Ascending aorta (tissue), 2 donors: ENCODE data around the gene SLC37A2. TPM values are rescaled to one million over a fixed set of nuclear protein-coding genes. Genes with fewer than 3 reads are reported as not detected.

Source experiments
- DNase-seq, 2 donors: peaks; one replicate each; pipeline ENCODE4 v3.0.0-alpha.2; 2019; ENCODE audit warnings: low spot score in 2 of 2
- H3K27ac ChIP-seq, 2 donors: fragments of 200-600 bp; sonication (generic); one replicate each; pipeline ENCODE4 v1.5.1; 2016 to 2017; ENCODE audit warnings: mild to moderate bottlenecking in 1 of 2
- H3K27me3 ChIP-seq: fragments of 200-600 bp; sonication (generic); one replicate; pipeline ENCODE4 v1.5.1; 2017
- H3K36me3 ChIP-seq, 2 donors: fragments of 200-600 bp; sonication (generic); one replicate each; pipeline ENCODE4 v1.5.1; 2016
- H3K4me1 ChIP-seq, 2 donors: fragments of 200-600 bp; sonication (generic); one replicate each; pipeline ENCODE4 v1.5.1; 2016 to 2017; ENCODE audit warnings: mild to moderate bottlenecking in 1 of 2
- H3K4me3 ChIP-seq, 2 donors: fragments of 200-600 bp; sonication (generic); one replicate each; pipeline ENCODE4 v1.5.1; 2016 to 2017; ENCODE audit warnings: mild to moderate bottlenecking in 1 of 2
- H3K9me3 ChIP-seq, 2 donors: fragments of 200-600 bp; sonication (generic); one replicate each; pipeline ENCODE4 v1.5.1; 2016
- intact Hi-C: fragments of 100-400 bp; cut with DNase I; formaldehyde crosslinking; loops from one replicate; pipeline ENCODE4 v1.15.1; 2023
- total RNA-seq: library from RNA; depleted of rRNA; stranded (reverse); fragments of >200 nt; gene quantifications from one replicate; pipeline ENCODE4 v1.1.0, GENCODE V29; 2016
- TF ChIP-seq, protein P1 (sequence below), 3 experiments: fragments of 200-600 bp in 2 of 3; fragments of 450-650 bp in 1 of 3; sonication (generic) in 2 of 3; IDR thresholded peaks; one replicate each; pipeline ENCODE4 v1.5.1; 2016 to 2019; ENCODE audit warnings: antibody characterized with exemption in 3 of 3, mild to moderate bottlenecking in 1 of 3, moderate library complexity in 1 of 3

SLC37A2 gene
- total RNA-seq, 1 donor from 2014 or later, result 1.5 TPM

DNA sequence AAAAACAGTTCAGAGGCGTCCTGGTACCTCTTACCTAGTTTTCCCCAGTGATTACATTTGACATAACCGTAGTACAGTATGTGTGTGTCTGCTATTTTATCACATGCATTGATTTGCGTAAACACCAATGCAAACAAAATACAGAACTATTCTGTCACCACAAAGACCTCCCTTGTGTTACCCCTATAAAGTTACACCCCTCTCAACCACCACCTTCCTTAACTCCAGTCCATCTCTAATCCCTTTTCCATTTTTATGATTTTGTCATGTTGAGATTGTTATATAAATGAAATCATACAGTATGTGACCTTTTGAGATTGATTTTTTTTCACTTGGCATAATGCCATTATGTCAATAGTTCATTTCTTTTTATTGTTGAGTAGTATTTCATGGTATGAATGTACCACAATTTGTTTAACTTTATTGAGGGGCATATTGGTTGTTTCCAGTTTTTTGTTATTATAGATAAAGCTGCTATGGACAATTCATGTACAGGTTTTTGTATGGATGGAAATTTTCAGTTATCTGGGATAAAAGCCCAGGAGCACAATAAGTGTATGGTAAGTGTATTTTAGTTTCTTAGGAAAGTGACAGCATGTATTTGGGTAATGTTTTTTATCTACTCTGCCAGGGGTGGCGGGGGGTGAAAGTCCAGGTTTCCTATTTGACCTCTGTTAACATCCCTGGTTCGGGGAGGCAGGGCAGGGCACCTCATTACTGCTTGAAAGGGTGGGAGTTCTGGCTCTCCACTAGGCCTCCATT is 6.0 kb upstream of the SLC37A2 start:
- no peaks in the 10 kb centered on the region for H3K4me1 ChIP-seq
- H3K27me3 ChIP-seq, result no peaks in the 10 kb centered on the region
- H3K9me3 ChIP-seq, result no peaks in the 10 kb centered on the region
- TF ChIP-seq, protein P1, sequence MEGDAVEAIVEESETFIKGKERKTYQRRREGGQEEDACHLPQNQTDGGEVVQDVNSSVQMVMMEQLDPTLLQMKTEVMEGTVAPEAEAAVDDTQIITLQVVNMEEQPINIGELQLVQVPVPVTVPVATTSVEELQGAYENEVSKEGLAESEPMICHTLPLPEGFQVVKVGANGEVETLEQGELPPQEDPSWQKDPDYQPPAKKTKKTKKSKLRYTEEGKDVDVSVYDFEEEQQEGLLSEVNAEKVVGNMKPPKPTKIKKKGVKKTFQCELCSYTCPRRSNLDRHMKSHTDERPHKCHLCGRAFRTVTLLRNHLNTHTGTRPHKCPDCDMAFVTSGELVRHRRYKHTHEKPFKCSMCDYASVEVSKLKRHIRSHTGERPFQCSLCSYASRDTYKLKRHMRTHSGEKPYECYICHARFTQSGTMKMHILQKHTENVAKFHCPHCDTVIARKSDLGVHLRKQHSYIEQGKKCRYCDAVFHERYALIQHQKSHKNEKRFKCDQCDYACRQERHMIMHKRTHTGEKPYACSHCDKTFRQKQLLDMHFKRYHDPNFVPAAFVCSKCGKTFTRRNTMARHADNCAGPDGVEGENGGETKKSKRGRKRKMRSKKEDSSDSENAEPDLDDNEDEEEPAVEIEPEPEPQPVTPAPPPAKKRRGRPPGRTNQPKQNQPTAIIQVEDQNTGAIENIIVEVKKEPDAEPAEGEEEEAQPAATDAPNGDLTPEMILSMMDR (IDR thresholded peaks at IDR 0.05), result no peak
- no peak overlapping the region for H3K27ac ChIP-seq
- no peaks in the 10 kb centered on the region for H3K36me3 ChIP-seq
- no peak overlapping the region for H3K4me3 ChIP-seq
- no peak for DNase-seq
- intact Hi-C loops, result no loop called here

DNA sequence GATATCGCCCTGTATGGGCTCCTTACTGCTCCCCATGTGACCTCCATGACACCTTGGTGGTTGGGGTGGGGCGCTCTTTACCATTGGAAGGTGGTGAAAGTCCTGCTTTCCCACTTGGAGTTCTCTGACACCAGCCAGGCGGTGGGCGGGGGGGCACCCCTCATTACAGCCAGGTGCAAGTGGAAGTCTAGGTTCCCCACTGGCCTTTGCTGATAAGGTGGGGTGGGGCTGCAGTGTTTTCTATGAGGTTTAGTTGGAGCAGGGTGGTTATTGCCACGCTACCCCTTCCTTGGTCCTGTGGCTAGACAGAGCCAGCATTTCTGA is 5.5 kb upstream of the SLC37A2 start:
- intact Hi-C loops, result no loop called here
- Histone ChIP-seq H3K4me3 (no peak overlapping the region), H3K27me3 (no peaks in the 10 kb centered on the region), H3K9me3 (no peaks in the 10 kb centered on the region), H3K36me3 (no peaks in the 10 kb centered on the region), H3K4me1 (peaks cover 0 to 4% of the 10 kb centered on the region in 2 donors), H3K27ac (no peak overlapping the region)
- DNase-seq, result no peak
- TF ChIP-seq, protein P1 (IDR thresholded peaks at IDR 0.05), result no peak

DNA sequence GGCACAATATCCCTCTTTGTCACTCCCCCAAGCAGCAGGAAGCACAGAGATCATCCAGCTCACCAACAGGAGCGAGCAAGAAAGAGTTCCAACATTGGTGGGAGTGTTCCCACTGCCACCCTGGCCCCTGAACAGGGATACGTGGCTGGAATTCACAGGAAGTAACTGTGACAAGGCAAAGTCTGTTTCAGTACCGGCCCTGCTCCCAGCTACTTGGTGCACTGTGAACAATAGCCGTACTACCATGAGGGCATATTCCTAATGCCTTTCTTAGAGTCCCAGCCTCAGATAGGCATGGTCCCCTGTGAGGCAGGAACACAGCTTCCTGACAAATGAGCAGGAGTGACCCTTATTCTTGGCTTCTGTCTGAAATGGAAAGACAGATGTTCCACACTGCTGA is 1.8 kb upstream of the SLC37A2 start:
- intact Hi-C loops, result no loop called here
- Histone ChIP-seq H3K4me3 (no peak overlapping the region), H3K4me1 (peaks cover 7 to 11% of the 10 kb centered on the region in 2 donors), H3K36me3 (no peaks in the 10 kb centered on the region), H3K27ac (no peak overlapping the region), H3K27me3 (no peaks in the 10 kb centered on the region), H3K9me3 (no peaks in the 10 kb centered on the region)
- no peak for DNase-seq
- TF ChIP-seq, protein P1 (IDR thresholded peaks at IDR 0.05), result no peak

DNA sequence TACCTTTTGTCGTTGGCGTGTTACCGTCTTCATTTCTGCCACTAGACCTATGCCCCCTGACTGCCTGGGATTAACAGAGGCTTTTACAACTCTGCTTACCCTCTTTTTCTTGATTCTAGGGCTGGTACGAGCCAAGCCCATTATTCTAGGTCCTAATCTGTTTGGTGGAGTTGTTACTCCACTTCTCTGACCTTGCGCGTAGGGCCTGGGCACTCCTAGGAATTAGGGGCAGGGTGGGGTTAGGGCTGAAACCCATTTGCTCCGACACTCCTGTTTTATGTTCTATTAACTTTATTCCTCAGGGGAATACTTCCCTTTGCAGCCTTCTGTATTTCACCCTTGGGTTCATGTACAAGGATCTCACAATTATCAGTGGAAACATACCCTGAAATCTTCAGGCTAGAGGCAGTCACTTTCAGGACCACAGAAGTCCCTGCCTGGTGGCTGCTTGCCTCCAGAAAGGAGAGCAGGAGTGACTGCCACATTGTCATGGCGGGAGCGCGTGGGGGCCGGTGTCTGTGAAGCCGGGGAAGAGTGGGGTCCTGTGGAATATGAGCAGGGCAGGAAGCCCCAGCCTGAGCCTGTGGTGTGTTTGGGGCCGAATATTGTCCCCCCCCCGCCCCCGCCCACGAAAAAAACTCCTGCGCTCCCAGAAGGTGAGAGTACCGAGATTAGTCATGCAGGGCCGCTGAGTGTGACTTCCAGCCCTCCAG is 731 bp upstream of the SLC37A2 start:
- no peak for DNase-seq
- H3K9me3 ChIP-seq, result no peaks in the 10 kb centered on the region
- intact Hi-C loops, result no loop called here
- H3K27me3 ChIP-seq, result no peaks in the 10 kb centered on the region
- peaks cover 7 to 11% of the 10 kb centered on the region in 2 donors for H3K4me1 ChIP-seq
- H3K27ac ChIP-seq, result peak overlapping the region; percentile 63 to 66
- TF ChIP-seq, protein P1 (IDR thresholded peaks at IDR 0.05), result no peak
- H3K36me3 ChIP-seq, result no peaks in the 10 kb centered on the region
- peak overlapping the region; percentile 72 to 73 for H3K4me3 ChIP-seq

DNA sequence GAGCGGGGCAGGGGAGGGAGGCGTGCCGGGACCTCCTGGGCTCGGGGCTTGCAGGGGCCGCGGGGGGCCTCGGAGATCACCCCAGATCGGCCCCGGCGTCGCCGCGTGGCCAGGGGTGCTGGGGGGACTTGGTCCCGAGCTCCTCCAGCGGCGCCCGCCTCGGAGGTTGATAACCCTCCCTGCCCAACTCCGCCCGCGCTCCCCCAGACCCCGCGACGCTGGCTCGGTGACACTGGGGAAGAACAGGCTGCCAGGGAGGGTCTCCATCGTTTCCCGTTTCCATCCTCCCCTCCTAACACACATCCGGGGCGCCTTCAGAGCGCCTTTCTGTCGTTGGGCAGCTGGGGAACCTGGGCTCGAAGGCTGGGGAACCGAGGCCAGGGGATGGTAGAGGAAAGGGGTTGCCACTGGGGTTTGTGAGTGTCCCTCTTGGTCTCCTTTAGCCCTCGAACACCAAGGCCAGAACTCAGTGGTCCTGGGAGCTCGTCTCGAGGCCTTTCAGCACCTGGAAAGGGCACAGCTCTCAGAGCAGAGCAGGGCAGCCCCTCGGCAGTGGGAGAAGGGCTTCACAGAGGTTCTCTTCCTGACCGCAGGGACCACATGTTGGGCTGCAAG is 431 bp downstream of the SLC37A2 start:
- intact Hi-C loops, result no loop called here
- Histone ChIP-seq H3K27me3 (no peaks in the 10 kb centered on the region), H3K27ac (peak overlapping the region; percentile 63 to 66), H3K4me1 (peaks cover 7 to 11% of the 10 kb centered on the region in 2 donors), H3K36me3 (no peaks in the 10 kb centered on the region), H3K9me3 (no peaks in the 10 kb centered on the region), H3K4me3 (peak overlapping the region; percentile 72 to 73)
- DNase-seq, result no peak
- TF ChIP-seq, protein P1 (IDR thresholded peaks at IDR 0.05), result no peak
